Ascending aorta (tissue), 2 donors: ENCODE measurements around the gene CNOT1. TPM values are rescaled to one million over a fixed set of nuclear protein-coding genes. Genes with fewer than 3 reads are reported as not detected.

Experiments used
- DNase-seq, 2 donors: peaks; one replicate each; pipeline ENCODE4 v3.0.0-alpha.2; 2019; ENCODE audit warnings: low spot score in 2 of 2
- H3K27ac ChIP-seq, 2 donors: fragments of 200-600 bp; sonication (generic); one replicate each; pipeline ENCODE4 v1.5.1; 2016 to 2017; ENCODE audit warnings: mild to moderate bottlenecking in 1 of 2
- H3K27me3 ChIP-seq: fragments of 200-600 bp; sonication (generic); one replicate; pipeline ENCODE4 v1.5.1; 2017
- H3K36me3 ChIP-seq, 2 donors: fragments of 200-600 bp; sonication (generic); one replicate each; pipeline ENCODE4 v1.5.1; 2016
- H3K4me1 ChIP-seq, 2 donors: fragments of 200-600 bp; sonication (generic); one replicate each; pipeline ENCODE4 v1.5.1; 2016 to 2017; ENCODE audit warnings: mild to moderate bottlenecking in 1 of 2
- H3K4me3 ChIP-seq, 2 donors: fragments of 200-600 bp; sonication (generic); one replicate each; pipeline ENCODE4 v1.5.1; 2016 to 2017; ENCODE audit warnings: mild to moderate bottlenecking in 1 of 2
- H3K9me3 ChIP-seq, 2 donors: fragments of 200-600 bp; sonication (generic); one replicate each; pipeline ENCODE4 v1.5.1; 2016
- intact Hi-C: fragments of 100-400 bp; cut with DNase I; formaldehyde crosslinking; loops from one replicate; pipeline ENCODE4 v1.15.1; 2023
- total RNA-seq: library from RNA; depleted of rRNA; stranded (reverse); fragments of >200 nt; gene quantifications from one replicate; pipeline ENCODE4 v1.1.0, GENCODE V29; 2016
- TF ChIP-seq, protein P1 (sequence below), 3 experiments: fragments of 200-600 bp in 2 of 3; fragments of 450-650 bp in 1 of 3; sonication (generic) in 2 of 3; IDR thresholded peaks; one replicate each; pipeline ENCODE4 v1.5.1; 2016 to 2019; ENCODE audit warnings: antibody characterized with exemption in 3 of 3, mild to moderate bottlenecking in 1 of 3, moderate library complexity in 1 of 3

CNOT1 gene
- total RNA-seq, 1 donor from 2014 or later = 324 TPM

- no peak for DNase-seq
- H3K4me1 ChIP-seq = no peaks in the 10 kb centered on the region
- TF ChIP-seq, protein P1, sequence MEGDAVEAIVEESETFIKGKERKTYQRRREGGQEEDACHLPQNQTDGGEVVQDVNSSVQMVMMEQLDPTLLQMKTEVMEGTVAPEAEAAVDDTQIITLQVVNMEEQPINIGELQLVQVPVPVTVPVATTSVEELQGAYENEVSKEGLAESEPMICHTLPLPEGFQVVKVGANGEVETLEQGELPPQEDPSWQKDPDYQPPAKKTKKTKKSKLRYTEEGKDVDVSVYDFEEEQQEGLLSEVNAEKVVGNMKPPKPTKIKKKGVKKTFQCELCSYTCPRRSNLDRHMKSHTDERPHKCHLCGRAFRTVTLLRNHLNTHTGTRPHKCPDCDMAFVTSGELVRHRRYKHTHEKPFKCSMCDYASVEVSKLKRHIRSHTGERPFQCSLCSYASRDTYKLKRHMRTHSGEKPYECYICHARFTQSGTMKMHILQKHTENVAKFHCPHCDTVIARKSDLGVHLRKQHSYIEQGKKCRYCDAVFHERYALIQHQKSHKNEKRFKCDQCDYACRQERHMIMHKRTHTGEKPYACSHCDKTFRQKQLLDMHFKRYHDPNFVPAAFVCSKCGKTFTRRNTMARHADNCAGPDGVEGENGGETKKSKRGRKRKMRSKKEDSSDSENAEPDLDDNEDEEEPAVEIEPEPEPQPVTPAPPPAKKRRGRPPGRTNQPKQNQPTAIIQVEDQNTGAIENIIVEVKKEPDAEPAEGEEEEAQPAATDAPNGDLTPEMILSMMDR (IDR thresholded peaks at IDR 0.05) = no peak
- no peak overlapping the region for H3K4me3 ChIP-seq
- no peaks in the 10 kb centered on the region for H3K27me3 ChIP-seq
- no peak overlapping the region for H3K27ac ChIP-seq
- no peaks in the 10 kb centered on the region for H3K9me3 ChIP-seq
- intact Hi-C loops = no loop called here
- H3K36me3 ChIP-seq = peaks cover 55 to 85% of the 10 kb centered on the region in 2 donors
These were observed 41.2 kb downstream of the CNOT1 start for GRCh38 chr16:58588406-58588805.

DNA sequence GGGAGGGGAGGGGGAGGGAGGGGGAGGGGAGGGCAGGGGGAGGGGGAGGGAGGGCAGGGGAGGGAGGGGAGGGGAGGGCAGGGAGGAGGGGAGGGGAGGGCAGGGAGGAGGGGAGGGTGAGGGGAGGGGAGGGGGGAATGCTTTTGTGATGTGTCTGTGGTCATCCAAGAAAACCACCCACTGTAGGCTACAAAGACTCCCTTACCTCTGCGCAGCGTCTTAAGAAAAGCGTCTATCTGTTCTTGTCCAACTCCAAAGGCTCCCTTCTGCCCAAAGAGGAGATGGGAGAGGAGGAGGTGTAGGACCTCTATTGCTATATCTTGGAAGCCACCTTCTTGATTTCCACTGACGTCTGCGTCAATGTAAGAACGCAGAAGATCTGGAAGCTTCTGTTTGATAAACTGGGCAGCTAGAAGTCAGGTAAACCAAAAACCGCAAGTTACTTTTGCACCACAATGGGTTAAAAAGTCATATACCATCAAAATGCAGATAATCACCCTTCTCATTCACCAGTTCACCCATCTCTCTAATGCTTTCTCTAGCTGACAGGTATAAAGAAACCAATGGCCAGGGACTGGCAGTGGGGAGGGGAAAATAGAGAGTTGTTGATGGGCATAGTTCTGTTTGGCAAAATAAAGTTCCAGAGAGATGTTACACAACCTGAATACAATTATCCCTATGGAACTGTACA lies 43.1 kb downstream of the CNOT1 start:
- Histone ChIP-seq H3K36me3 (peaks cover 62 to 89% of the 10 kb centered on the region in 2 donors), H3K27me3 (no peaks in the 10 kb centered on the region), H3K27ac (no peak overlapping the region), H3K9me3 (no peaks in the 10 kb centered on the region), H3K4me3 (no peak overlapping the region), H3K4me1 (no peaks in the 10 kb centered on the region)
- intact Hi-C loops = no loop called here
- TF ChIP-seq, protein P1 (IDR thresholded peaks at IDR 0.05) = no peak
- DNase-seq = no peak

GRCh38 chr16:58584831-58585505 lies 44.7 kb downstream of the CNOT1 start:
- Histone ChIP-seq H3K4me3 (no peak overlapping the region), H3K36me3 (peaks cover 74 to 92% of the 10 kb centered on the region in 2 donors), H3K27me3 (no peaks in the 10 kb centered on the region), H3K27ac (no peak overlapping the region), H3K4me1 (no peaks in the 10 kb centered on the region), H3K9me3 (no peaks in the 10 kb centered on the region)
- DNase-seq = no peak
- intact Hi-C loops = no loop called here
- TF ChIP-seq, protein P1 (IDR thresholded peaks at IDR 0.05) = no peak

DNA sequence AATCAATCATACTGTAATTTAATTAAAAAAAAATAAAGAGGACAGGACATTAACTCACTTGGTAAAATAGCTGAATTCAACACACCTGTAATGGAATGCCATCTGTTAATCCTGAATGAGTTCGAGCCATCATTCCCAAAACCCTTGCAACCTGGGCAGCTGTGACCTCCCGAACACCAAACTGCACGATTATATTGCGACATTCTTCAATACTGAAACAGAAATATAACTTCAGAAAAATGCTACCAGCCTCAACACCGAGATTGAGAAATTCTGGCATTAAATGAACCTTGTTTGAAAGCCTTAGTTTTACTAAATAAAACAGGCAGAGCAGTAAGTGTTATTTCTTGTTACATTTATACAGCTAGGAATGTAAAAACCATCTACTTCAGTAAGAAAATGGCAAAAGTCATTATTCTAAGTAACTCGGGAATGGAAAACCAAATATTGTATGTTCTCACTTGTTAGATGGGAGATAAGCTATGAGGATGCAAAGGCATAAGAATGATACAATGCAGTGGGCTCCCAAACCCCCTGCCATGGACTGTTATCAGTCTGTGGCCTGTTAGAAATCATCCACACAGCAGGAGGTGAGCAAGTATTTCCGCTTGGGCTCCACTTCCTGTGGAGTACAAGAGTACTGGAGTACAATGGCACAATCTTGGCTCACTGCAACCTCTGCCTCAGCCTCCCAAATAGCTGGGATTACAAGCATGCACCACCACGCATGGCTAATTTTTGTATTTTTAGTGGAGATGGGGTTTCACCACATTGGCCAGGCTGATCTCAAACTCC lies 46.5 kb downstream of the CNOT1 start:
- H3K9me3 ChIP-seq = no peaks in the 10 kb centered on the region
- H3K4me1 ChIP-seq = no peaks in the 10 kb centered on the region
- no peak for DNase-seq
- intact Hi-C loops = no loop called here
- H3K27me3 ChIP-seq = no peaks in the 10 kb centered on the region
- H3K27ac ChIP-seq = no peak overlapping the region
- H3K36me3 ChIP-seq = peaks cover 89 to 95% of the 10 kb centered on the region in 2 donors
- no peak overlapping the region for H3K4me3 ChIP-seq
- TF ChIP-seq, protein P1 (IDR thresholded peaks at IDR 0.05) = no peak

DNA sequence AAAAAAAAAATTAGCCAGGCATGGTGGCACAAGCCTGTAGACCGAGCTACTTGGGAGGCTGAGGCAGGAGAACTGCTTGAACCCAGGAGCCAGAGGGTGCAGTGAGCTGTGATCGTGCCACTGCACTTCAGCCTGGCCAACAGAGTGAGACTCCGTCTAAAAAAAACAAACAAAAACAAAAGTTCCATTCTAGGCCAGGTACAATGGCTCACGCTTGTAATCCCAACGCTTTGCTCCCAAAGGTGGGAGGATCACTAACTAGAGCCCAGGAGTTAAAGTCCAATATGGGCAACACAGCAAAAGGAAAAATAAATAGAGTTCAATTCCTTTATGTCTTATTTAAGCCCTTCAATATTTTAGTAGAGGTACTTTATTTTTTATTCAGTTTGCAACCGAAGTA lies 47.5 kb downstream of the CNOT1 start:
- H3K36me3 ChIP-seq = peaks cover 89 to 95% of the 10 kb centered on the region in 2 donors
- no peaks in the 10 kb centered on the region for H3K4me1 ChIP-seq
- no peak overlapping the region for H3K27ac ChIP-seq
- no peak for DNase-seq
- intact Hi-C loops = no loop called here
- TF ChIP-seq, protein P1 (IDR thresholded peaks at IDR 0.05) = no peak
- no peaks in the 10 kb centered on the region for H3K27me3 ChIP-seq
- no peaks in the 10 kb centered on the region for H3K9me3 ChIP-seq
- H3K4me3 ChIP-seq = no peak overlapping the region
